ENCODE data around the gene RAB5B. TPM values are rescaled to one million over a fixed set of nuclear protein-coding genes. Genes with fewer than 3 reads are reported as not detected.
A peak's percentile ranks its signal among the peaks of the same experiment; 100 is the strongest.

The RAB5B gene
- total and polyA plus RNA-seq, 4 experiments from 2014 or later = 67.5 to 112 (median 93.3) TPM

DNA sequence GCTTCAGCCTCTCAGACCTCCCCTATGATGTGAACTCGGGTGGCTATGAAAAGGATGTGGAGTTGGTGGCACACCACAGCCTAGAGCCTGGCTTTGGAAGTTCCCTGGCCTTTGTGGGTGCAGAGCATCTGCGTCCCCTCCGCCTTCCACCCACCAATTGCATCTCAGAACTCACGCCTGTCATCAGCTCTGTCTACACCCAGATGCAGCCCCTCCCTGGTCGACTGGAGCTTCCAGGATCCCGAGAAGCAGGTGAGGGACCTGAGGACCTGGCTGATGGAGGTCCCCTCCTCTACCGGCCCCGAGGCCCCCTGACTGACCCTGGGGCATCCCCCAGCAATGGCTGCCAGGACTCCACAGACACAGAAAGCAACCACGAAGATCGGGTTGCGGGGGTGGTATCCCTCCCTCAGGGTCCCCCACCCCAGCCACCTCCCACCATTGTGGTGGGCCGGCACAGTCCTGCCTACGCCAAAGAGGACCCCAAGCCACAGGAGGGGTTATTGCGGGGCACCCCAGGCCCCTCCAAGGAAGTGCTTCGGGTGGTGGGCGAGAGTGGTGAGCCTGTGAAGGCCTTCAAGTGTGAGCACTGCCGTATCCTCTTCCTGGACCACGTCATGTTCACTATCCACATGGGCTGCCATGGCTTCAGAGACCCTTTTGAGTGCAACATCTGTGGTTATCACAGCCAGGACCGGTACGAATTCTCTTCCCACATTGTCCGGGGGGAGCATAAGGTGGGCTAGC lies 60.9 kb downstream of the RAB5B start:
- Histone ChIP-seq H3K9me3 (ENCODE audit: control insufficient read depth in 1 of 2, low read length in 2 of 2) (no peaks in the 10 kb centered on the region), H3K27ac (ENCODE audit: low read depth, low read length) (no peak overlapping the region), H3K27me3 (ENCODE audit: insufficient read depth, low read length) (no peaks in the 10 kb centered on the region), H3K4me1 (ENCODE audit: insufficient read depth, low read length) (peaks cover 7% of the 10 kb centered on the region), H3K4me3 (ENCODE audit: low read length in 2 of 2) (no peak overlapping the region), H3K36me3 (ENCODE audit: insufficient read depth, low read length) (peaks cover 29% of the 10 kb centered on the region)
- Mint-ChIP-seq H3K4me1 (peaks cover 3 to 24% (median 5%) of the 10 kb centered on the region in 4 donors), H3K27ac (peak overlapping the region in 1 of 7 donors; percentile 43), H3K27me3 (no peaks in the 10 kb centered on the region), H3K4me3 (no peak overlapping the region), H3K36me3 (peaks cover 33 to 48% of the 10 kb centered on the region in 2 donors), H3K9me3 (no peaks in the 10 kb centered on the region)
- POLR2A ChIA-PET (ENCODE audit: partially characterized antibody) = no interaction called here
- intact Hi-C loops (cut with micrococcal nuclease) = no loop called here
- CTCF ChIA-PET (ENCODE audit: partially characterized antibody) = interaction anchor here (1.0 to 6.7 kb wide), 4 partner anchors 15 to 296 kb away, joined by 3 to 42 read pairs (median 5); partner anchors contain the start of gene SUOX
- no peak for DNase-seq

DNA sequence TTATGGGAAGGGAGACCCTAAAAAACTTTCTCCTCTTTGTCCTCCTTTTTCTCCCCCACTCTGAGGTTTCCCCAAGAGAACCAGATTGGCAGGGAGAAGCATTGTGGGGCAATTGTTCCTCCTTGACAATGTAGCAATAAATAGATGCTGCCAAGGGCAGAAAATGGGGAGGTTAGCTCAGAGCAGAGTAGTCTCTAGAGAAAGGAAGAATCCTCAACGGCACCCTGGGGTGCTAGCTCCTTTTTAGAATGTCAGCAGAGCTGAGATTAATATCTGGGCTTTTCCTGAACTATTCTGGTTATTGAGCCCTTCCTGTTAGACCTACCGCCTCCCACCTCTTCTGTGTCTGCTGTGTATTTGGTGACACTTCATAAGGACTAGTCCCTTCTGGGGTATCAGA lies 63.3 kb downstream of the RAB5B start:
- Histone ChIP-seq H3K4me3 (ENCODE audit: low read length in 2 of 2) (no peak overlapping the region), H3K9me3 (ENCODE audit: control insufficient read depth in 1 of 2, low read length in 2 of 2) (no peaks in the 10 kb centered on the region), H3K36me3 (ENCODE audit: insufficient read depth, low read length) (peaks cover 27% of the 10 kb centered on the region), H3K27ac (ENCODE audit: low read depth, low read length) (no peak overlapping the region), H3K27me3 (ENCODE audit: insufficient read depth, low read length) (no peaks in the 10 kb centered on the region), H3K4me1 (ENCODE audit: insufficient read depth, low read length) (peaks cover 14% of the 10 kb centered on the region)
- peaks cover 34 to 44% of the 10 kb centered on the region in 2 donors for H3K36me3 Mint-ChIP-seq
- H3K4me1 Mint-ChIP-seq = peaks cover 5 to 30% (median 8%) of the 10 kb centered on the region in 4 donors
- DNase-seq = no peak
- H3K9me3 Mint-ChIP-seq = peaks cover 0 to 3% (median 0%) of the 10 kb centered on the region in 8 donors
- no peaks in the 10 kb centered on the region for H3K27me3 Mint-ChIP-seq
- no peak overlapping the region for H3K4me3 Mint-ChIP-seq
- peak overlapping the region in 5 of 7 donors; percentile 48 to 76 (median 65) for H3K27ac Mint-ChIP-seq
- intact Hi-C loops (cut with micrococcal nuclease) = no loop called here
- CTCF ChIA-PET (ENCODE audit: partially characterized antibody) = interaction anchor here (1.0 to 6.7 kb wide), 2 partner anchors 40 to 82 kb away, joined by 3 to 42 read pairs; partner anchors contain the start of gene SUOX
- POLR2A ChIA-PET (ENCODE audit: partially characterized antibody) = no interaction called here

DNA sequence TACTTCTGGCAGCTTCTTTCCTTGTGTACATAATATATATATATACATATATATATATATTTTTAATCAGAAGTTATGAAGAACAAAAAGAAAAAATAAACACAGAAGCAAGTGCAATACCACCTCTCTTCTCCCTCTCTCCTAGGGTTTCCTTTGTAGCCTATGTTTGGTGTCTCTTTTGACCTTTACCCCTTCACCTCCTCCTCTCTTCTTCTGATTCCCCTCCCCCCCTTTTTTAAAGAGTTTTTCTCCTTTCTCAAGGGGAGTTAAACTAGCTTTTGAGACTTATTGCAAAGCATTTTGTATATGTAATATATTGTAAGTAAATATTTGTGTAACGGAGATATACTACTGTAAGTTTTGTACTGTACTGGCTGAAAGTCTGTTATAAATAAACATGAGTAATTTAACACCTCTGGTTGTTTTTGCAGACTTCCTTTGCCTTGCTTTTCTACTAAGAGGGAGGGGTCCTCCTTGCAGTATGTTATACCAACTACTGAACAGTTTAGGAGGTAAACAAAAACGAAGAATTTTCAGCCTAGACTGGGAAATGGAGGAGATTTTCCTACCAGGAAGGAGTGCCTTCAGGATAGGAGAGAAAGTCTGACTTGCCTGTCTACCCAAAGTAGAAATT lies 64.3 kb downstream of the RAB5B start:
- Histone ChIP-seq H3K27ac (ENCODE audit: low read depth, low read length) (no peak overlapping the region), H3K9me3 (ENCODE audit: control insufficient read depth in 1 of 2, low read length in 2 of 2) (no peaks in the 10 kb centered on the region), H3K4me3 (ENCODE audit: low read length in 2 of 2) (no peak overlapping the region), H3K36me3 (ENCODE audit: insufficient read depth, low read length) (peaks cover 19% of the 10 kb centered on the region), H3K27me3 (ENCODE audit: insufficient read depth, low read length) (no peaks in the 10 kb centered on the region), H3K4me1 (ENCODE audit: insufficient read depth, low read length) (peaks cover 14% of the 10 kb centered on the region)
- peaks cover 33 to 43% of the 10 kb centered on the region in 2 donors for H3K36me3 Mint-ChIP-seq
- ChIA-PET CTCF (ENCODE audit: partially characterized antibody) (interaction anchor here (1.0 to 6.7 kb wide), 5 partner anchors 41 to 299 kb away, joined by 3 to 42 read pairs (median 3); partner anchors contain the start of gene SUOX), POLR2A (ENCODE audit: partially characterized antibody) (no interaction called here)
- H3K27me3 Mint-ChIP-seq = no peaks in the 10 kb centered on the region
- intact Hi-C loops (cut with micrococcal nuclease) = no loop called here
- peaks cover 0 to 3% (median 0%) of the 10 kb centered on the region in 8 donors for H3K9me3 Mint-ChIP-seq
- H3K27ac Mint-ChIP-seq = peak overlapping the region in 3 of 7 donors; percentile 43 to 70 (median 52)
- DNase-seq = no peak
- H3K4me1 Mint-ChIP-seq = peaks cover 12 to 34% (median 14%) of the 10 kb centered on the region in 4 donors
- no peak overlapping the region for H3K4me3 Mint-ChIP-seq

DNA sequence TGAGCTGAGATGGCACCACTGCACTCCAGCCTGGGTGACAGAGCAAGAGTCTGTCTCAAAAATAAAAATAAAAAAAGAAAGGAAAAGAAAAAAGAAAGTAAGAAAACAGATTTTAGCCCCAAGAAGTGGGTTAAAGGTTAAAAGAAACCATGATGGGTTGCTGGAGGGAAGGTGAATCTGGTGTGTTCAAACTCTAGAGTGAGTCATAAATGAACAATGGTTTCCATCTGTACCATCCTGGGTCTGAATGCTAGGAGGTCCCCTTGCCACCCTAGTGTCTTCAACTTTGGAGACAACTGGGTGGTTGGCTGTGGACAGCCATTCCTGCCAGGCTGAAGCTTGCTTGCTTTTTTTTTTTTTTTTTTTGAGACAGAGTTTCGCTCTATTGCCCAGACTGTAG lies 66.3 kb downstream of the RAB5B start:
- Histone ChIP-seq H3K4me3 (ENCODE audit: low read length in 2 of 2) (no peak overlapping the region), H3K9me3 (ENCODE audit: control insufficient read depth in 1 of 2, low read length in 2 of 2) (no peaks in the 10 kb centered on the region), H3K4me1 (ENCODE audit: insufficient read depth, low read length) (peaks cover 23% of the 10 kb centered on the region), H3K36me3 (ENCODE audit: insufficient read depth, low read length) (peaks cover 30% of the 10 kb centered on the region), H3K27me3 (ENCODE audit: insufficient read depth, low read length) (no peaks in the 10 kb centered on the region), H3K27ac (ENCODE audit: low read depth, low read length) (no peak overlapping the region)
- Mint-ChIP-seq H3K4me3 (no peak overlapping the region), H3K27ac (peak overlapping the region in 2 of 7 donors; percentile 48 to 96), H3K9me3 (peaks cover 0 to 3% (median 0%) of the 10 kb centered on the region in 8 donors), H3K4me1 (peaks cover 15 to 45% (median 21%) of the 10 kb centered on the region in 4 donors), H3K36me3 (peaks cover 37 to 46% of the 10 kb centered on the region in 2 donors), H3K27me3 (no peaks in the 10 kb centered on the region)
- POLR2A ChIA-PET (ENCODE audit: partially characterized antibody) = interaction anchor here (0.6 to 2.2 kb wide), 16 partner anchors 27 to 302 kb away, joined by 3 to 16 read pairs (median 4); partner anchors contain the start of genes ESYT1, ORMDL2, PA2G4 and PYM1
- CTCF ChIA-PET (ENCODE audit: partially characterized antibody) = interaction anchor here (1.0 to 6.7 kb wide), 15 partner anchors 11 to 316 kb away, joined by 3 to 42 read pairs (median 4); partner anchors contain the start of genes SUOX and ZC3H10
- DNase-seq = no peak
- intact Hi-C loops (cut with micrococcal nuclease) = loop anchor here (2.0 kb wide), 2 partner anchors 111 to 301 kb away; no protein-coding TSS in a partner anchor

DNA sequence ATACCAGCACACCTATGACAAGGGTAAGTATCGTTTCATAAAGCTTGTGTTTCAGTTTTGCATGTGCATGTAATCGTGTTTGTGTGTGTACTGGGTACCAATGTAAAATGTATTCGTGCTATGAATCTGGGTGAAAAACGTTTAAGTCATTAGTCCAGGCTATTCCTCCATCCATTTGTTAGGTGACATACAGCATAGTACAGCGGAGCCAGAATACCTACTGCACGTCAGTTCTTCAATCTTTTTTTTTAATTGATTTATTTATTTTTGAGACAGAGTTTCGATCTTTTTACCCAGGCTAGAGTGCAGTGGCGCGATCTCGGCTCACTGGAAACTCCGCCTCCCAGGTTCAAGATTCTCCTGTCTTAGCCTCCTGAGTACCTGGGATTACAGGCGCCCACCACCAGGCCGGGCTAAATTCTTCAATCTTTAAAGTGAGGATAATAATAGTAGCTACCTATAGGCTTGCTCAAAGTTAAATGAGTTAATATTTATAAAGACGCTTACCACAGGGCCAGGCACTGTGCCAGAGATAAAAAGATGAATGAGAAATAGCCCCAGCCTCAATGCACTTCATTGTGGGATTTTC lies 67.2 kb downstream of the RAB5B start:
- Mint-ChIP-seq H3K9me3 (peaks cover 0 to 3% (median 0%) of the 10 kb centered on the region in 8 donors), H3K4me3 (peak overlapping the region; percentile 98 to 100 (median 99)), H3K36me3 (peaks cover 28 to 43% of the 10 kb centered on the region in 2 donors), H3K27me3 (no peaks in the 10 kb centered on the region), H3K27ac (peak overlapping the region; percentile 96 to 100 (median 99)), H3K4me1 (peaks cover 13 to 45% (median 21%) of the 10 kb centered on the region in 4 donors)
- no peak for DNase-seq
- no peaks in the 10 kb centered on the region for H3K9me3 ChIP-seq (ENCODE audit: control insufficient read depth in 1 of 2, low read length in 2 of 2)
- CTCF ChIA-PET (ENCODE audit: partially characterized antibody) = interaction anchor here (0.6 to 6.7 kb wide), 17 partner anchors 12 to 1716 kb away, joined by 3 to 42 read pairs (median 4); partner anchors contain the start of genes COPZ1, RAB5B, SUOX and ZC3H10
- POLR2A ChIA-PET (ENCODE audit: partially characterized antibody) = interaction anchor here (0.7 to 2.2 kb wide), 18 partner anchors 28 to 312 kb away, joined by 3 to 16 read pairs (median 4); partner anchors contain the start of genes CD63, DNAJC14, ESYT1 and ORMDL2
- peaks cover 23% of the 10 kb centered on the region for H3K4me1 ChIP-seq (ENCODE audit: insufficient read depth, low read length)
- H3K27me3 ChIP-seq (ENCODE audit: insufficient read depth, low read length) = no peaks in the 10 kb centered on the region
- intact Hi-C loops (cut with micrococcal nuclease) = loop anchor here (1.0 to 2.0 kb wide), 8 partner anchors 34 to 302 kb away; partner anchors contain the start of genes PA2G4, SARNP and ZC3H10
- H3K4me3 ChIP-seq (ENCODE audit: low read length in 2 of 2) = peak overlapping the region; percentile 24 to 94
- H3K27ac ChIP-seq (ENCODE audit: low read depth, low read length) = peak overlapping the region; percentile 87
- H3K36me3 ChIP-seq (ENCODE audit: insufficient read depth, low read length) = peaks cover 28% of the 10 kb centered on the region

DNA sequence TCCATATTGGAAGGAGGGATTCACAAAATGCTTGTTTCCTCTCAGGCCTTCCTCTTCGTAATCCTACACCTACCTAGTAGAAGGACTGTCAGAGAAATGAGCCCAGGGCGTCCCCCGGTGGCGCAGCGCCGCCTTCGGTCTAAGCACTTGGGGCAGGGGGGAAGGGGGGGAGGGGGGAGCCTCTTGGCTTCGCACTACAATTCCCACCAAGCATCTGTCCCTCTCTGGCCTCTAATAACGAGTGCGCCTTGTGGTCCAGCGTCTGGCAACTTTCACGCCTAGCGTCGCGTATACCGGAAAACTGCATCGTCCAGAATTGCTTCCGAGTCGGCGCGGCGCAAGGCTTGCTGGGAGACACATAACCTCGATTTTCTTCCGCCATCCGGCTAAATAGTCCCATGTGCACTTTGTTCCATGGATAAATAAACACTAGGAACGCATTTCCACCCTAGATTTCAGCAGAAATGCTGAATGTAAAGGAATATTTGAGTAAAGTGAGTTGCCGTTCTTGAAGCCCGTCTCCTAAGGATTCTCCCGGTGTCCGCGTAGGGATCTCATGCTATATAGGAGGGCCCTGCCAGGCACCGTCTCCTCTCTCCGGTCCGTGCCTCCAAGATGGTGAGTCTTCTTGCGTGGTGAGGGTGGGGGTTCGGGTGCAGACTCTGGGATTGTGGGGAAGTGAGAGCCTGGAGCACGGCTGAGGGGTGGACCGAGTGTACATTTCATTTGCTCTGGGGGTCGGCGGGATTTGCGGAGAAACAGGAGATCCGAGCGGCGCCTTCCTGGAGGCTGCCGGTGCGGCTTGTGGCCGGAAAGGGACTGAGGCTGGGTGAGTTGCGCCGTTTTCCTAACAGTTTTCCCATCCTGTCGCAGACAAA lies 67.9 kb downstream of the RAB5B start, which contains the start of gene RPS26:
TSS of gene RPS26 (plus strand) at position 367 of the 878 bp plus-strand sequence. CDS start at position 616, 249 bp downstream.
- peaks cover 23% of the 10 kb centered on the region for H3K4me1 ChIP-seq (ENCODE audit: insufficient read depth, low read length)
- intact Hi-C loops (cut with micrococcal nuclease) = loop anchor here (1.0 to 2.0 kb wide), 8 partner anchors 34 to 303 kb away; partner anchors contain the start of genes PA2G4, SARNP and ZC3H10
- peaks cover 0 to 3% (median 0%) of the 10 kb centered on the region in 8 donors for H3K9me3 Mint-ChIP-seq
- peaks cover 15 to 45% (median 23%) of the 10 kb centered on the region in 4 donors for H3K4me1 Mint-ChIP-seq
- no peaks in the 10 kb centered on the region for H3K27me3 Mint-ChIP-seq
- peaks cover 25% of the 10 kb centered on the region for H3K36me3 ChIP-seq (ENCODE audit: insufficient read depth, low read length)
- H3K4me3 Mint-ChIP-seq = peak within 1 kb of the TSS; percentile 98 to 100 (median 99)
- CTCF ChIA-PET (ENCODE audit: partially characterized antibody) = interaction anchor here (1.2 to 6.7 kb wide), 7 partner anchors 45 to 303 kb away, joined by 3 to 42 read pairs (median 4); partner anchors contain the start of genes SUOX and ZC3H10
- peak within 1 kb of the TSS; percentile 96 to 100 (median 99) for H3K27ac Mint-ChIP-seq
- POLR2A ChIA-PET (ENCODE audit: partially characterized antibody) = interaction anchor here (0.9 to 2.2 kb wide), 12 partner anchors 45 to 303 kb away, joined by 3 to 16 read pairs (median 5); partner anchors contain the start of genes DNAJC14, ESYT1, ORMDL2 and PA2G4
- H3K27ac ChIP-seq (ENCODE audit: low read depth, low read length) = peak within 1 kb of the TSS; percentile 87
- DNase-seq = peak; percentile 95 to 98 (median 96)
- no peaks in the 10 kb centered on the region for H3K27me3 ChIP-seq (ENCODE audit: insufficient read depth, low read length)
- no peaks in the 10 kb centered on the region for H3K9me3 ChIP-seq (ENCODE audit: control insufficient read depth in 1 of 2, low read length in 2 of 2)
- peak within 1 kb of the TSS; percentile 94 to 97 for H3K4me3 ChIP-seq (ENCODE audit: low read length in 2 of 2)
- peaks cover 25 to 43% of the 10 kb centered on the region in 2 donors for H3K36me3 Mint-ChIP-seq

Data from CD4-positive, alpha-beta memory T cell (primary cell).